H9 (cell line): Measurements from ENCODE around the gene NUCB2. TPM values are rescaled to one million over a fixed set of nuclear protein-coding genes. Genes with fewer than 3 reads are reported as not detected.

Source experiments
- DNase-seq: peaks from one replicate; pipeline ENCODE4 v3.0.0-alpha.2; 2017
- H2AFZ ChIP-seq: one replicate; pipeline ENCODE4 v1.6.1; 2013; ENCODE audit warnings: mild to moderate bottlenecking, low read length, control low read depth, moderate library complexity
- H2AK5ac ChIP-seq: 2 replicates; pipeline ENCODE4 v1.6.1; 2013; ENCODE audit warnings: low read length, control low read depth, mixed read lengths; ENCODE audit not compliant: insufficient read length
- H2BK120ac ChIP-seq: one replicate; pipeline ENCODE4 v1.6.1; 2013; ENCODE audit warnings: low read depth, mild to moderate bottlenecking, low read length, control low read depth, inconsistent platforms; ENCODE audit not compliant: poor library complexity, severe bottlenecking
- H2BK12ac ChIP-seq: 2 replicates; pipeline ENCODE4 v1.6.1; 2013; ENCODE audit warnings: low read length, control low read depth, mixed read lengths, low read depth; ENCODE audit not compliant: insufficient read length
- H2BK15ac ChIP-seq: 2 replicates; pipeline ENCODE4 v1.6.1; 2013; ENCODE audit warnings: low read depth, low read length, control low read depth
- H2BK20ac ChIP-seq: one replicate; pipeline ENCODE4 v1.6.1; 2013; ENCODE audit warnings: low read depth, mild to moderate bottlenecking, low read length, control low read depth, inconsistent platforms; ENCODE audit not compliant: poor library complexity, severe bottlenecking
- H2BK5ac ChIP-seq: 2 replicates; pipeline ENCODE4 v1.6.1; 2013; ENCODE audit warnings: low read length, control low read depth, mixed read lengths; ENCODE audit not compliant: insufficient read length
- H3K14ac ChIP-seq: 2 replicates; pipeline ENCODE4 v1.6.1; 2013; ENCODE audit warnings: low read length, control low read depth; ENCODE audit not compliant: insufficient read depth
- H3K18ac ChIP-seq: 2 replicates; pipeline ENCODE4 v1.6.1; 2013; ENCODE audit warnings: low read depth, mild to moderate bottlenecking, mixed read lengths, low read length, control low read depth; ENCODE audit not compliant: insufficient read length
- H3K23ac ChIP-seq: 2 replicates; pipeline ENCODE4 v1.6.1; 2013; ENCODE audit warnings: low read length, control low read depth, mixed read lengths, low read depth; ENCODE audit not compliant: insufficient read length
- H3K23me2 ChIP-seq: 2 replicates; pipeline ENCODE4 v1.6.1; 2013; ENCODE audit warnings: low read depth, mild to moderate bottlenecking, mixed read lengths, low read length, control low read depth; ENCODE audit not compliant: insufficient read length, poor library complexity, severe bottlenecking
- H3K27ac ChIP-seq: 2 replicates; pipeline ENCODE4 v1.5.1; 2013; ENCODE audit warnings: low read length, control low read depth, mixed read lengths, low read depth; ENCODE audit not compliant: insufficient read length
- H3K27me3 ChIP-seq: 2 replicates; pipeline ENCODE4 v1.6.1; 2013; ENCODE audit warnings: low read length, control low read depth, inconsistent platforms; ENCODE audit not compliant: insufficient read depth
- H3K4ac ChIP-seq: 2 replicates; pipeline ENCODE4 v1.6.1; 2013; ENCODE audit warnings: low read depth, mild to moderate bottlenecking, control low read depth, inconsistent platforms, low read length, moderate library complexity
- H3K4me1 ChIP-seq: 2 replicates; pipeline ENCODE4 v1.6.1; 2013; ENCODE audit warnings: low read length, control low read depth, inconsistent platforms; ENCODE audit not compliant: insufficient read depth
- H3K4me2 ChIP-seq: 2 replicates; pipeline ENCODE4 v1.6.1; 2013; ENCODE audit warnings: low read length, control low read depth, mixed read lengths; ENCODE audit not compliant: insufficient read length, insufficient read depth
- H3K56ac ChIP-seq: 2 replicates; pipeline ENCODE4 v1.6.1; 2013; ENCODE audit warnings: low read depth, mild to moderate bottlenecking, mixed read lengths, low read length, control low read depth; ENCODE audit not compliant: insufficient read length
- H3K79me1 ChIP-seq: 2 replicates; pipeline ENCODE4 v1.6.1; 2013; ENCODE audit warnings: low read depth, mild to moderate bottlenecking, moderate library complexity, low read length, control low read depth, inconsistent platforms; ENCODE audit not compliant: insufficient read depth, poor library complexity, severe bottlenecking
- H3K79me2 ChIP-seq: 2 replicates; pipeline ENCODE4 v1.6.1; 2013; ENCODE audit warnings: low read length, control low read depth, inconsistent platforms; ENCODE audit not compliant: insufficient read depth
- H3K9ac ChIP-seq: 2 replicates; pipeline ENCODE4 v1.6.1; 2013; ENCODE audit warnings: low read length, control low read depth, mixed read lengths; ENCODE audit not compliant: insufficient read length; ENCODE audit errors: extremely low read depth
- H3K9me3 ChIP-seq: one replicate; pipeline ENCODE4 v1.6.1; 2013; ENCODE audit warnings: low read depth, low read length, inconsistent platforms; ENCODE audit not compliant: control insufficient read depth
- H3T11ph ChIP-seq: one replicate; pipeline ENCODE4 v1.6.1; 2013; ENCODE audit warnings: mild to moderate bottlenecking, low read length, control low read depth, inconsistent platforms
- H4K20me1 ChIP-seq: one replicate; pipeline ENCODE4 v1.6.1; 2013; ENCODE audit not compliant: control insufficient read depth, insufficient read length, insufficient read depth
- H4K5ac ChIP-seq: 2 replicates; pipeline ENCODE4 v1.6.1; 2013; ENCODE audit warnings: low read depth, mild to moderate bottlenecking, mixed read lengths, low read length, control low read depth; ENCODE audit not compliant: insufficient read length
- H4K8ac ChIP-seq: replicated peaks from 2 replicates; pipeline ENCODE4 v1.6.1; 2013; ENCODE audit warnings: low read length, control low read depth, mixed read lengths, low read depth; ENCODE audit not compliant: insufficient read length
- H4K91ac ChIP-seq: 2 replicates; pipeline ENCODE4 v1.6.1; 2013; ENCODE audit warnings: low read depth, mild to moderate bottlenecking, moderate library complexity, mixed read lengths, low read length, control low read depth; ENCODE audit not compliant: insufficient read length
- H3K27ac Mint-ChIP-seq, 3 experiments: 2 replicates in 2 of 3; 3 replicates in 1 of 3; pipeline ENCODE4 v1.8.0; 2020 to 2021; ENCODE audit warnings: mixed read lengths in 3 of 3, mild to moderate bottlenecking in 1 of 3, moderate library complexity in 1 of 3
- H3K27me3 Mint-ChIP-seq: 2 replicates; pipeline ENCODE4 v1.8.0; 2021; ENCODE audit warnings: low read depth, mild to moderate bottlenecking, moderate library complexity, mixed read lengths
- H3K36me3 Mint-ChIP-seq, 3 experiments: 2 replicates in 2 of 3; 3 replicates in 1 of 3; pipeline ENCODE4 v1.8.0; 2020 to 2021; ENCODE audit warnings: low read depth in 3 of 3, mixed read lengths in 3 of 3; ENCODE audit not compliant: insufficient read depth in 1 of 3
- H3K4me1 Mint-ChIP-seq, 2 experiments: 2 replicates each; pipeline ENCODE4 v1.8.0; 2020; ENCODE audit warnings: mixed read lengths in 2 of 2
- H3K4me3 Mint-ChIP-seq, 2 experiments: 2 replicates in 1 of 2; 3 replicates in 1 of 2; pipeline ENCODE4 v1.8.0; 2020 to 2021; ENCODE audit warnings: mild to moderate bottlenecking in 2 of 2, mixed read lengths in 2 of 2, moderate library complexity in 1 of 2
- H3K9me3 Mint-ChIP-seq, 2 experiments: 2 replicates in 1 of 2; 3 replicates in 1 of 2; pipeline ENCODE4 v1.8.0; 2020; ENCODE audit warnings: mild to moderate bottlenecking in 2 of 2, mixed read lengths in 2 of 2, moderate library complexity in 1 of 2
- WGBS: extraction: QIAGEN DNeasy Blood & Tissue Kit; methylation state at CpG from one replicate; pipeline ENCODE4 v1.1.7; 2013; ENCODE audit warnings: missing lambda C conversion rate, low lambda C conversion rate, mixed read lengths; ENCODE audit not compliant: insufficient read length; ENCODE audit errors: extremely low coverage; 5-methylcytosine and 5-hydroxymethylcytosine counted together
- total RNA-seq: library from RNA; stranded (reverse); gene quantifications from 2 replicates; pipeline ENCODE4 v1.2.1, GENCODE V29; 2021
- TF ChIP-seq, protein P1 (sequence below): fragments of 200-600 bp; sonication (generic); conservative IDR thresholded peaks from 3 replicates; pipeline ENCODE4 v1.8.0; 2021; ENCODE audit warnings: antibody characterized with exemption, mild to moderate bottlenecking

The NUCB2 gene
- total RNA-seq, 1 experiment from 2014 or later, result 29.1 TPM

DNA sequence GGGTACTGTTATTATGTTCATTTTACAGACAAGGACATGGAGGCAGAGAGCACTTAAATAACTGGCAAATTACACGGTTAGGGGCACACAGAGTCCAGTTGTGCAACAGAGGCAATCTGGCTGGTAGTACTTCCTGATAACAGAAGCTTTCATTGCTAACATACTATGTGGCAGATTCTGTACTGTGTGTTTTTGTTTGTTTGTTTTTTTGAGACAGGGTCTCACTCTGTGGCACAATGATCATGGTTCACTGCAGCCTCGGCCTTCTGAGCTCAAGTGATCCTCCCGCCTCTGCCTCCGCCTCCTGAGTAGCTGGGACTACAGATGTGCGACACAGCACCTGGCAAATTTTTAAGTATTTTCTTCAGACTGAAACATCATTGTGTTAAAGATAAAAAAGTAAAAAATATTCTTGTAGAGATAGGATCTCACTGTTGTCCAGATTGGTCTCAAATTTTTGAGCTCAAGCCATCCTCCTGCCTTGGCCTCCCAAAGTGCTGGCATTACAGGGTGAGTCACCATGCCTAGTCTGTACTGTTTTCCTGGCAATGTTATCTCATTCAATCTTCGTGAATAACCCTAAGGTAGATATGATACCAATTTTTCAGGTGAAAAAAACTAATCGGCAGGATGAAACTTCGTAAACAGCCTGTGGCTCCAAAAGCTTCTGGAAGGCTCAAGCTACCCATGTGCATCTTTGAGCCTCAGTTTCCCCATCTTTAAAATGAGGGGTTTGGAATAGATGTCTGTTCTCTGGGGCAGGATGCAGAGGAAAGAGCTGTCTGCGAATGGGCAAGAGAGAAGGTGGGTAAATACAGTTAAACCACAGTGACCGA lies 921 bp upstream of the NUCB2 start:
- no peaks in the 10 kb centered on the region for H3K27me3 ChIP-seq
- H2BK5ac ChIP-seq, result no peak overlapping the region
- Mint-ChIP-seq H3K4me3 (peak overlapping the region; percentile 87 to 89), H3K9me3 (no peaks in the 10 kb centered on the region), H3K4me1 (peaks cover 6 to 10% of the 10 kb centered on the region in 2 experiments), H3K27ac (peak overlapping the region; percentile 25 to 87 (median 39); a peak in 3 of 7 replicates), H3K27me3 (peaks cover 26% of the 10 kb centered on the region), H3K36me3 (no peaks in the 10 kb centered on the region)
- H2AK5ac ChIP-seq, result no peak overlapping the region
- no peak for DNase-seq
- no peak overlapping the region; the same call in 1 of the 2 replicates for H3K14ac ChIP-seq
- peak overlapping the region; percentile 82 for H3K4me2 ChIP-seq
- H2BK120ac ChIP-seq, result no peak overlapping the region
- H4K8ac ChIP-seq, result no peak overlapping the region
- no peak overlapping the region for H2AFZ ChIP-seq
- no peak overlapping the region for H4K91ac ChIP-seq
- H3K56ac ChIP-seq, result no peak overlapping the region
- H3K23ac ChIP-seq, result no peak overlapping the region
- no peak overlapping the region for H2BK15ac ChIP-seq
- TF ChIP-seq, protein P1, sequence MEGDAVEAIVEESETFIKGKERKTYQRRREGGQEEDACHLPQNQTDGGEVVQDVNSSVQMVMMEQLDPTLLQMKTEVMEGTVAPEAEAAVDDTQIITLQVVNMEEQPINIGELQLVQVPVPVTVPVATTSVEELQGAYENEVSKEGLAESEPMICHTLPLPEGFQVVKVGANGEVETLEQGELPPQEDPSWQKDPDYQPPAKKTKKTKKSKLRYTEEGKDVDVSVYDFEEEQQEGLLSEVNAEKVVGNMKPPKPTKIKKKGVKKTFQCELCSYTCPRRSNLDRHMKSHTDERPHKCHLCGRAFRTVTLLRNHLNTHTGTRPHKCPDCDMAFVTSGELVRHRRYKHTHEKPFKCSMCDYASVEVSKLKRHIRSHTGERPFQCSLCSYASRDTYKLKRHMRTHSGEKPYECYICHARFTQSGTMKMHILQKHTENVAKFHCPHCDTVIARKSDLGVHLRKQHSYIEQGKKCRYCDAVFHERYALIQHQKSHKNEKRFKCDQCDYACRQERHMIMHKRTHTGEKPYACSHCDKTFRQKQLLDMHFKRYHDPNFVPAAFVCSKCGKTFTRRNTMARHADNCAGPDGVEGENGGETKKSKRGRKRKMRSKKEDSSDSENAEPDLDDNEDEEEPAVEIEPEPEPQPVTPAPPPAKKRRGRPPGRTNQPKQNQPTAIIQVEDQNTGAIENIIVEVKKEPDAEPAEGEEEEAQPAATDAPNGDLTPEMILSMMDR, result no peak
- WGBS, result no CpG with 5 or more reads among the region's 10 CpGs
- H3K79me1 ChIP-seq, result no peaks in the 10 kb centered on the region
- no peaks in the 10 kb centered on the region for H3K9me3 ChIP-seq
- H3K79me2 ChIP-seq, result no peaks in the 10 kb centered on the region
- no peaks in the 10 kb centered on the region for H3K4me1 ChIP-seq
- H2BK20ac ChIP-seq, result no peak overlapping the region
- H2BK12ac ChIP-seq, result no peak overlapping the region
- H3K23me2 ChIP-seq, result peaks cover 5% of the 10 kb centered on the region
- H4K5ac ChIP-seq, result no peak overlapping the region
- no peak overlapping the region for H3K27ac ChIP-seq
- H3T11ph ChIP-seq, result no peak overlapping the region
- H4K20me1 ChIP-seq, result no peaks in the 10 kb centered on the region
- no peak overlapping the region for H3K4ac ChIP-seq
- H3K18ac ChIP-seq, result no peak overlapping the region
- H3K9ac ChIP-seq, result peak overlapping the region; percentile 48
